Activated naive CD8-positive, alpha-beta T cell treated with anti-CD3 and anti-CD28 coated beads, Interleukin-2, amount 50 U/mL, for 24 hours (primary cell): ENCODE measurements around the gene URB1.

Source experiments
- ATAC-seq: fragments of 150-1000 bp; cut with Tn5 transposase; one replicate; pipeline ENCODE4 v1.10.0; 2021
- DNase-seq: peaks from one replicate; pipeline ENCODE4 v3.0.0; 2021
- H3K27ac Mint-ChIP-seq: one replicate; pipeline ENCODE4 v1.8.0; 2021; ENCODE audit warnings: mild to moderate bottlenecking, mixed read lengths
- H3K27me3 Mint-ChIP-seq: one replicate; pipeline ENCODE4 v1.8.0; 2021; ENCODE audit warnings: mixed read lengths
- H3K36me3 Mint-ChIP-seq: one replicate; pipeline ENCODE4 v1.8.0; 2021; ENCODE audit warnings: low read depth, mixed read lengths
- H3K4me1 Mint-ChIP-seq: one replicate; pipeline ENCODE4 v1.8.0; 2021; ENCODE audit warnings: mixed read lengths
- H3K4me3 Mint-ChIP-seq: one replicate; pipeline ENCODE4 v1.8.0; 2021; ENCODE audit warnings: mild to moderate bottlenecking, moderate library complexity, mixed read lengths
- H3K9me3 Mint-ChIP-seq: one replicate; pipeline ENCODE4 v1.8.0; 2021; ENCODE audit warnings: mixed read lengths

The URB1 gene

DNA sequence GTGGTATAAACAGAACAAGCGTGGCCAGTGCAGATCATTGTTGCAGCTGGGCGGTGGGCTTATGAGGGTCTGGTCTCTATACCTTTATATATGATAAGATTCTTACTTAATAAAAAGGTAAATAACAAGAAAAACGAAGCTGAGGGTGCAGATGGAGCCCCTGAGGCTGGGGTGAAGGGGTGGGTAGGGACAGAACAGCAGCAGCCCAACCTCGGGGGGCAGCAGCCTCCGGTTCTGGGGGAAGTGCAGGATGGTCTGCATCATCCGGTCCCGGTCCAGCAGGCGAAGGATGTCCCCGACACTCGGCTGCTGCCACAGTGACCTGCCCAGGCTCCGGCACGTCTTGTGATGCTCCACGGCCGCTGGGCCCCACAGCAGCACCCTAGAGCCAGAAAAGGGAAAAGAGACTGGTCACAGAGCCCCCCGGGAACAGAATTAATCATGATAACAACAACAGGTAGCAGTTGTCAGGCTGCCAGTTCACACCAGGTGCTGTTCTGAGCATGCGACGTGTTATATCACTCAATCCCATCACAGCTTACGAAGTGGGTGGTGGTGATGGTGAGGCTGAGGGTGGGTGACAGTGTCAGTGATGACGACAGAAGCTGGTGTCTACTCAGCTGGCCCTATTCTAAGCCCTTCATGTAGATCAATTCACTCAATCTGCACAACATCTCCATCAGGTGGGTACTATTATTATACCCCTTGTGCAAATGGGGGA is 58.7 kb downstream of the URB1 start:
- Mint-ChIP-seq H3K27me3 (no peaks in the 10 kb centered on the region), H3K27ac (no peak overlapping the region), H3K36me3 (peaks cover 80% of the 10 kb centered on the region), H3K4me3 (no peak overlapping the region), H3K4me1 (no peaks in the 10 kb centered on the region), H3K9me3 (no peaks in the 10 kb centered on the region)
- ATAC-seq = no peak
- no peak for DNase-seq

DNA sequence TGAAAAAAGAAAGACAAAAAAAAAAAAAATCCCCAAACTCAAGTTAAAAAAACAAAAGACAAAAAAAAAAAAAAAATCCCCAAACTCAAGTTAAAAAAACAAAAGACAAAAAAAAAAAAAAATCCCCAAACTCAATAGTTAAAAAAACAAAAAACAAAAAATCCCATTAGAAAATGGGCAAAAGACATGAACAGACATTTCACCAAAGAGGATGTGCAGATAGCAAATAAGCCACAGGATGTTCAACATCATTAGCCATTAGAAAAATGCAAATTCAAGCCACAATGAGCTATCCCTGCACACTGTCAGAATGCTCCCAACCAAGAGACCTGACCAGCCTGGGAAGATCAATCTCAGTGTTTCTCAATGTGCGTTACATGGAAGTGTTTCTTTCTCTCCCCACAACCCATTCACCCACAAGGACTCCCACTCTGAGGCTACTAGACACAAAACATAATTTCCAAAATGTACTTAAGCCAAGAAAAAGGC is 60.3 kb downstream of the URB1 start:
- H3K9me3 Mint-ChIP-seq = no peaks in the 10 kb centered on the region
- H3K27me3 Mint-ChIP-seq = no peaks in the 10 kb centered on the region
- ATAC-seq = no peak
- H3K27ac Mint-ChIP-seq = no peak overlapping the region
- no peak for DNase-seq
- H3K36me3 Mint-ChIP-seq = peaks cover 81% of the 10 kb centered on the region
- no peak overlapping the region for H3K4me3 Mint-ChIP-seq
- no peaks in the 10 kb centered on the region for H3K4me1 Mint-ChIP-seq

DNA sequence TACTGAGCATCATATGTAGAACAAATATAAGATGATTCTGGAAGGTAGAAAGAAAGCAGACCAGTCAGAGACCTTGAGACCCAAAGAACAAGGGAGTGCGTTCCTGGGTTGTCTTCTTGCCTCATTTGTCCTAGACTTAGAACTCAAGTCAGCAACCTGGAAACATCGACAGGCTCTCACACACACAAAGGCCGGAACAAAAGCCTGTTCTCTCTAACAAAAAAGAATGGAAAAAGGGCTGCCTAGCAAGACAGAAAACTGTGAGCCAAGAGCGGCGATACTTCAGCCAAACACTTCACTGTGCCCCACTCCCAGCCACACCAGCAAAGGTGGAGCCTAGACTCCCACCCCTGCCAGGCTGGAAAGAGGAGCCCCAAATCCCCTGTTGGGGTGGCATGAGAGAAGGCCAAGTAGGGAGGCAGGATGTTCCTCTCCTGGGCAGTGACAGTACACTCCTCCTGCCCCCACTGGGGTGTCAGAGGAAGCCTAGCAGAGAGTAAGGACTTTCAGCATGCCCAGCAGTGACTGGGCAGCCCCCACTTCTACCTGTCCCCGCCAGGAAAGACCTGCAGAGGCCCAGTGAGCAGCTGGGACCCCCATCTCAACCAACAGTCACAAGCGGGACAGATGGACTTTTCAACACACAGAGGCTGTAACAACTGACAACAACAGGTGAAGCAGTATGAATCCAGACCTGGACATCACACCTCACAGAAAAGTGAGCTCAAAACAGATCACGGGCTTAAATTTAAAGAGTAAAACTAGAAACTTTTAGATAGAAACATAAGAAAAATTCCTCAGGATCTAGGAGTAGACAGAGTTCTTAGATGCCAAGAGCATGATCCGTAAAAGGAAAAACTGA is 61.1 kb downstream of the URB1 start:
- DNase-seq = no peak
- Mint-ChIP-seq H3K27ac (no peak overlapping the region), H3K4me1 (no peaks in the 10 kb centered on the region), H3K9me3 (no peaks in the 10 kb centered on the region), H3K36me3 (peaks cover 81% of the 10 kb centered on the region), H3K27me3 (no peaks in the 10 kb centered on the region), H3K4me3 (no peak overlapping the region)
- no peak for ATAC-seq

DNA sequence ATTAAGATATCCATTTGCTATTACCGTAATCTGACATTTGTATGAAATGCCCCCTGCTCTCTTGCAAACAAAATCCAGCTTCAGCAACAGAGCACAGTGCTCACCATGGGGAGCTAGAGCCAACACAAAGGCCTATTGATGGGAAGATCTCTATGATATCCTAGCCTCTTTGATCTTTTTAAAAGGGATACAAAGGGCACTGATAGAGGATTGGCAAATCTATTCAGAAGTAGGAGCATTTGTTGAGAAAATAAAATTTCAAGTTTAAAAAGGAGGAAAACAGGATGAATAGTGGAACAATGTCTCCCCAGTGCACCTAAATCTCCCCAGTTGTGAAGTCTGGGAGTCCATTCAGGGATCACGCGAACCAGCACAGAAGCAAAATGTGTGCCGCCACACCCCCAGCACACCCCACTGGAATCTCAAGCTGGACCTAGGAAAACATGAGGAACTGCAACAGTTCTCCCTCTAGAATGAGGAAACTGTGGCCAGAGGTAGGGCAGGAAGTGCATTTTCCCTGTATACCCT is 62.0 kb downstream of the URB1 start:
- Mint-ChIP-seq H3K4me1 (no peaks in the 10 kb centered on the region), H3K27ac (no peak overlapping the region), H3K9me3 (no peaks in the 10 kb centered on the region), H3K27me3 (no peaks in the 10 kb centered on the region), H3K4me3 (no peak overlapping the region), H3K36me3 (peaks cover 81% of the 10 kb centered on the region)
- ATAC-seq (no peak), DNase-seq (no peak)

DNA sequence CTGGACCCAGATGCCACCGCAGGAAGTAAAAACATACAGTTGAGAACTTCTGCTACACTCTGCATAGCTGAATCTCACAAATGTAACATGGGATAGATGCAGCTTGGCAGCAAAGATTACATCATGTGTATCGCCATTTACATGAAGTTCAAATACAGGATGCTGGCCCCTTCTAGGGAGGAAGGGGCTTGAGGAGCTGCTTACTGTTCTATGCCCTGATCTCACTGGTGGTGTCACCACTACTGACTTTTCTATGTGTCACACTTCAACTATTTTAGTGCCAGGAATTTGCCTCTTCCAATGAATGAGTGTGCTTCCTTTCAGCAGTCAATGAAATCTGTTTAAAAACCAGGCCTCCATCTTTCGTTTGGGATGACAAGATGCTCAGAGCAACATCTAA is 63.0 kb downstream of the URB1 start:
- no peaks in the 10 kb centered on the region for H3K9me3 Mint-ChIP-seq
- no peak for DNase-seq
- ATAC-seq = no peak
- no peak overlapping the region for H3K4me3 Mint-ChIP-seq
- no peaks in the 10 kb centered on the region for H3K27me3 Mint-ChIP-seq
- H3K4me1 Mint-ChIP-seq = no peaks in the 10 kb centered on the region
- H3K36me3 Mint-ChIP-seq = peaks cover 78% of the 10 kb centered on the region
- no peak overlapping the region for H3K27ac Mint-ChIP-seq

DNA sequence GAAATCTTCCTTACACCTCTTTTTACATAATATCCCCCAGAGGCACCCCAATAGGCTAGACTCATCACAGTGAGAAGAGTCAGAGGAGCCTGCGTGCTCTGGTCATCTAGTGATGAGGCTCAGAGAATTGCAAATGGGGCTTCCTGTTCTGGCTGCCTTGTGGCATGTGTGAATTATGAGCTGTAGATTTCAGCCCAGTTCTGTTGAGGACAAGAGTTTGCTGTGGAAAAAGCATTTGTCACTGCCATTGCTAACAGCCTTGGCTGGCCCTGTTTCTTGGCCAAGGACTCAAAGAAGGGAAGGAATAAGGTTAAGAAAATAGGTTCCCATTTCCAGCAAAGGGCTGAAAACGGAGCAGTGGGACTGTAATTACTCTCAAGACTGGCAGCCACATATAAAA is 63.5 kb downstream of the URB1 start:
- Mint-ChIP-seq H3K27ac (no peak overlapping the region), H3K4me1 (no peaks in the 10 kb centered on the region), H3K27me3 (no peaks in the 10 kb centered on the region), H3K36me3 (peaks cover 78% of the 10 kb centered on the region), H3K4me3 (no peak overlapping the region), H3K9me3 (no peaks in the 10 kb centered on the region)
- DNase-seq (no peak), ATAC-seq (no peak)

DNA sequence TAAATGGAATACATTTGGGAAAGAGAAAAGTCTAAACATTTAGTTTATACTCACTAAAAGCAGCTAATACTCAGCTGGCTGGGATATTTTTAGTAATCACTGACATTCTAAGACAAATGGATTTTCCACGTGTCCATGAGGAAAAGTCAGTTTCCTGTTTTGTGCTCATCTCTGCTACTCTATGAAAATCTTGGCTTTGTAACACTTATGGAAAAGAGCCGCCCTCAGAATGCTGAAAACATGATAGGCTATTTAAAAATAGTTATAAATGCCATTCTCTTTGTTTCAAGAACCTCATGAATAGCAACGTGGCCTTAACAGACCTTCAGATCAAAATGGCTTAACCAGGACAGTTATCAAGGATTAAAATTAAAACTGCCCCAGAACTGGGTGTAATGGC is 64.2 kb downstream of the URB1 start:
- no peak overlapping the region for H3K27ac Mint-ChIP-seq
- DNase-seq (no peak), ATAC-seq (no peak)
- no peaks in the 10 kb centered on the region for H3K27me3 Mint-ChIP-seq
- no peaks in the 10 kb centered on the region for H3K9me3 Mint-ChIP-seq
- no peak overlapping the region for H3K4me3 Mint-ChIP-seq
- no peaks in the 10 kb centered on the region for H3K4me1 Mint-ChIP-seq
- peaks cover 80% of the 10 kb centered on the region for H3K36me3 Mint-ChIP-seq

DNA sequence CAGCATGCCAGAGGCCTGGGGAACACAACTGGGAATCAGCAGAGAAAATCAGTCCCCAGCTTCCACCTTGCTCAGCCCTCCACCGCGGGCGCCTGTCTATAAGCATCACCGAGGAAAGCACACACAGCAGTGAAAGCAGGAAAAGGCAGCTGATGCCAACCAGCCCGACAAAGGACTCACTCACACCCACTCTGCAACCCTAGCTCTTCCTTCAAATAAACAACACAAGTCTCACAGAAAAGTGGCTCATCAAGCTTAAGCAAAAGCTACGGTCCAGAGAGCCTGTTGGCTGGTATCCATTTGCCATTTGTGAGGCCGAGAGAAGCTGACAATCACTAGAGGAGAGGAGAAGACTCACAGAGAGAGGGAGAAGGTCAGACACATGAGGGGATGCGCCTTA is 67.1 kb downstream of the URB1 start:
- H3K36me3 Mint-ChIP-seq = peaks cover 76% of the 10 kb centered on the region
- no peaks in the 10 kb centered on the region for H3K27me3 Mint-ChIP-seq
- no peak overlapping the region for H3K27ac Mint-ChIP-seq
- no peak overlapping the region for H3K4me3 Mint-ChIP-seq
- ATAC-seq = no peak
- DNase-seq = no peak
- H3K9me3 Mint-ChIP-seq = no peaks in the 10 kb centered on the region
- no peaks in the 10 kb centered on the region for H3K4me1 Mint-ChIP-seq

DNA sequence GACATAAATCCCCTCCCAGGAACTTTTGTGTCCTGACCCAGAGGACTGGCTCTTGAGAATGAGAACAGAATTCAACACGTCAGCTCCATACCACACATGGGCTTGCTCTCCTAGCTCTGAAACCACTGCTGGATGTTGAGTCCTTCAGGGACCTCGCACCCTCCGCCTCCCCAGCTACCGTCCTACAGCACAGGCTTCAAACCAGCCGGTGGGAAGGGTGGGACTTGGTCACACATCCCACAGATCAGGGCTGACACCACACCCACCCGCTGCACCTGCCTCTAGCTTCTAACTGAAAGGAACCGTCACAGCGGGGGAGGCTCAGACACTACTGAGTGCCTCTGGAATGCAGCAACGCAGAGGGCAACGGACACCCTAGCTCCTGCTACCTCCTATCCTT is 70.1 kb downstream of the URB1 start:
- no peak for DNase-seq
- H3K4me1 Mint-ChIP-seq = no peaks in the 10 kb centered on the region

DNA sequence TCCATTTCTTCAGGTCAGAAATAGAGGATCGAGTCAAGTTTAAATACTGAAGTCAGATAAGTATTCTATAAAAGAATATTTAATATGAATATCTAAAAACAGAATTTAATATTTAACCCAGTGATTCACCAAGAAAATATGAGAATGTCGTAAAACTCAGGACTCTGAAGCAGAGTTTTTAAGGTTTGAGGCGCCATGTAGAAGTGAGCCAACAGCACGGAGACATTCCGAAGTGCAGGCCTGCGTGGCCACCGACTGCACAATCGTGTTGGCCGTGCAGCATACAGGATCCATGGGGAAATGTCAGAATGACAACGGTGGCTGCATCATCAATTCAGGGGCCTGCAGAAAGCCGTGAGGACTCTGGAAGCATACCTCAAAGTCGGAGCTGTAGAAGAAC is 70.7 kb downstream of the URB1 start:
- Mint-ChIP-seq H3K27me3 (no peaks in the 10 kb centered on the region), H3K4me3 (no peak overlapping the region), H3K9me3 (no peaks in the 10 kb centered on the region), H3K36me3 (peaks cover 72% of the 10 kb centered on the region), H3K4me1 (no peaks in the 10 kb centered on the region), H3K27ac (no peak overlapping the region)
- DNase-seq (no peak), ATAC-seq (no peak)

More for the DNA sequence above, 70.1 kb downstream of the URB1 start:
- H3K36me3 Mint-ChIP-seq = peaks cover 72% of the 10 kb centered on the region
- no peaks in the 10 kb centered on the region for H3K9me3 Mint-ChIP-seq
- no peak overlapping the region for H3K4me3 Mint-ChIP-seq
- no peak for ATAC-seq
- H3K27ac Mint-ChIP-seq = no peak overlapping the region
- no peaks in the 10 kb centered on the region for H3K27me3 Mint-ChIP-seq

DNA sequence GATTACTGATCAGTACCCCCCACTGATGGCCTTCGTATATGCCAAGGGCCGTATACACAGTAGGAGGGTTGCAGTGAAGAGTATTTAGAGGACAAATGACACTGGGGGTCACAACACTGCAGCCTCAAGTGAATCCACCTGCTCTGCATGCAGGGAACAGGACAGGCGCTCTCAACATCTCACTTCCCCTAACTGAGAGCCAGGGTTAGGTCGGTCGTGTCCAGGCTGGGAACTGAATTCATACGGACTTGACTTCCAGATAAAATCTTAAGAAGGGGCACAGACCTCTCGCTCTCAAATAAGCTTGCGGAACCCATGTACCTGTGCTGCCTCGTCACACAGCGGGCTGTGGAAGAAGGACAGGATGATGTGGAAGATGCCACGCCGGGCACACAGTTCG is 71.3 kb downstream of the URB1 start:
- Mint-ChIP-seq H3K4me1 (no peaks in the 10 kb centered on the region), H3K9me3 (no peaks in the 10 kb centered on the region), H3K36me3 (peaks cover 71% of the 10 kb centered on the region), H3K27me3 (no peaks in the 10 kb centered on the region), H3K27ac (no peak overlapping the region), H3K4me3 (no peak overlapping the region)
- ATAC-seq (no peak), DNase-seq (no peak)

DNA sequence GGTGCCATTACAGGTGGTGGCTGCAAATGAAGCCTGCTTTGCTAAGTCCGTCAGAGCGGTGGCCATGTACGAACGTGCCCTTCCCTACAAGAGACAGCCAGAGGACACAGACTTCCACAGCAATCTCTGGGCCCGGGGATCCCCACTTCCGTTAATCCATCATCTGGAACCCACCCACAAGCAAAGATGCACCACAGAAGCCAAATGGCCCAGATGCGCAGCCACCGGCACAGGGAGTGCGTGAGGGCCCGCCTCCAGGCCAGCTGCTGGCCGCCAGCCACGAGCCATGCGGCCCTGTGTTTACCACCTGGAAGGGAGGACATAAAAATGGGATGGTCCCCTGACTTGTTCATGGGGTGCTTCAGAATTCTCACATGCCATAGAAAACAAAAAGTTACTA is 72.1 kb downstream of the URB1 start:
- DNase-seq (no peak), ATAC-seq (no peak)
- no peak overlapping the region for H3K27ac Mint-ChIP-seq
- no peaks in the 10 kb centered on the region for H3K27me3 Mint-ChIP-seq
- H3K9me3 Mint-ChIP-seq = no peaks in the 10 kb centered on the region
- H3K4me3 Mint-ChIP-seq = no peak overlapping the region
- H3K36me3 Mint-ChIP-seq = peaks cover 75% of the 10 kb centered on the region
- H3K4me1 Mint-ChIP-seq = no peaks in the 10 kb centered on the region

DNA sequence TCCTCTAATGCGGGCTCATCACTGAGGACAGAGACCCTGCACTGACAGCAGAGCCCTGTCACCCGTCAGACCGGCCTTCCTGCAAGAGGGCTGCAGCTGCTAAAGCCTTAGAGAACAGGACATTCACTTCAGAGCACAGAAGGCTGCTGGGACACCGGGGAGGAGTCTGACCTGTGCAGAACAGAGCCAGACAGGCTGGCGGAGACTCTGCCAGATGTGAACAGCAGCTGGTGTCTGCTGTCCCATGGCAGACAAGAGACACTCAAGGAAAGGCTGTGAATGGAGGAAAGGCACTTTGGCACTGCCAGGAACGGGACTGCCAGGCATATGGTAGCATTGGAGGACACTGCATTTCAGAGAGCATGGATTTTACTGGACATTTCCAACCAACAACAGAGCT is 72.8 kb downstream of the URB1 start:
- no peak for ATAC-seq
- no peak for DNase-seq
- H3K27ac Mint-ChIP-seq = no peak overlapping the region
- H3K27me3 Mint-ChIP-seq = no peaks in the 10 kb centered on the region
- H3K36me3 Mint-ChIP-seq = peaks cover 74% of the 10 kb centered on the region
- H3K9me3 Mint-ChIP-seq = no peaks in the 10 kb centered on the region
- H3K4me3 Mint-ChIP-seq = no peak overlapping the region
- H3K4me1 Mint-ChIP-seq = no peaks in the 10 kb centered on the region

DNA sequence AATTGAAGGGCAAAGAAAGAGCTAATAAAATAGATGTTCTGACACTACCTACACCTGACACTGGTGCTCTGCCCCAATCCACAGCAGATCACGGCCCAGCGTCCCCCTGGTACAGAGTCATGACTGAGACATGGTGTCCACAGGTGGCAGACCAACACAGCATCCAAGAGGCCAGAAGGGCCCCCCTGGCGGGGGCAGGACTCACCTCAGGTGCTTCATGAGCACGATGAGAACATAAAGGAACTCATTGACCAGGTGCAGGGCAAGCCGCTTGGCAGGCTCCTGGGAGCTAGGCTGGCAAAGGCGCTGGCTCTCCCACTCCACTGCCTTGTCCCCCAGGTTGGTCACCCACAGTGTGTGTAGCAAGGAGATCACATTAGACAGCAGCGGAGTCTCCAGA is 73.8 kb downstream of the URB1 start:
- no peaks in the 10 kb centered on the region for H3K9me3 Mint-ChIP-seq
- H3K27me3 Mint-ChIP-seq = no peaks in the 10 kb centered on the region
- no peaks in the 10 kb centered on the region for H3K4me1 Mint-ChIP-seq
- DNase-seq (no peak), ATAC-seq (no peak)
- H3K27ac Mint-ChIP-seq = no peak overlapping the region
- peaks cover 66% of the 10 kb centered on the region for H3K36me3 Mint-ChIP-seq
- no peak overlapping the region for H3K4me3 Mint-ChIP-seq

DNA sequence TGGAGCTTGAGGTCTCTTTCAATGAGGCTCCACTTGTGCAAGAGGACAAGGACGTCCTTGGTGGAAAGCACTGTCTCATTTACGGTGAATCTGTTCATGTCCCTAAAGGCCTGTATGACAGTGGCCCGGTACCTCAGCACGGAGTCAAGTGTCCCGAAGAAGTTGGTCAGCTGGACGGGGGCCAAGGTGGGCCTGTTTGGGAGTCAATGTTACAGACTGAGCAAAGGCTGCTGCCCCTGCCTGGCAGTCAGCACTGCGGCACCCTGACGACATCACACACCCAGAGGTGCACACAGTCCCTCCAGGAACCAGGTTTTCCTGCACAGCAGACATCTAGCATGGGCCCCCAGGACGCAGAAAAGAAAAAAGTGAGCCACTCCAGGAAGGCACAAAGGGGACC is 75.1 kb downstream of the URB1 start:
- Mint-ChIP-seq H3K4me1 (no peaks in the 10 kb centered on the region), H3K4me3 (no peak overlapping the region), H3K36me3 (peaks cover 59% of the 10 kb centered on the region), H3K27me3 (no peaks in the 10 kb centered on the region), H3K9me3 (no peaks in the 10 kb centered on the region), H3K27ac (no peak overlapping the region)
- DNase-seq (no peak), ATAC-seq (no peak)
